ENCODE data around the gene CTDP1.

The CTDP1 gene

DNA sequence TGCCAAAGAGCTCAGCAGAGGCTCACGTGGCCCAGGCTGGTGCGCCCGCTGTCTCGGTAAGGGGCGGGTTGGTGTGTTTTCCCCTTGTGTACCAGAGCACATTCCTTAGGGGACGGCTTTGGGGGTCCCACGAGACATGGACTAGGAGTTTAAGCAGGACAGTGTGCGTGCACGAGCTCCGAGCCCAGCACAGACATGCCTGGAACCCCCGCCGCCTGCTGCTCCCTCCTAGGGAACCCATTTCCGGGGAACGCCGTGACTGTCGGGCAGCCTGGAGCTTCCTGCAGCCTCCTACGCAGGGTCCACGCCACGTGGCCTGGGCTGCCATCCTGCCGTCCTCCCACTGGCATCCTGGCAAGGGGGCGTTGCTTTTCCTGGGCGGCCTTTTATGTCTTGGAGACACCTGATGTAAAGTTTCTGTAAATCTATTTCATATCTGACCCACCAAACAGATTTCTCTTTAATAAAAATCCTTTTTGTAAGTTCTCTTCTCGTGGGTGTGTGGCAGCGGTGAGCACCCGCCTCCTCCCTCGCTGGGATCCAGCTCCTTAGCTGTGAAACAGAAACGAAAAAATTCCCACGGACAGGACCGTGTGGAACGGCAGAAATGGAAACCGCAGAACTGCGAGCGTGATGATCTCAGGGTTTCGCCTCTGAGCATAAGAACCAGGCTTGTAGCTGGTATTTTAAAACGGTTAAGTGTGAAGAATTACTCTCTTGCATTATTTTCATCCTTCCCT is 74.6 kb downstream of the CTDP1 start:
- no peak overlapping the region for H3K4me3 ChIP-seq (ENCODE audit: low read depth, low read length)

DNA sequence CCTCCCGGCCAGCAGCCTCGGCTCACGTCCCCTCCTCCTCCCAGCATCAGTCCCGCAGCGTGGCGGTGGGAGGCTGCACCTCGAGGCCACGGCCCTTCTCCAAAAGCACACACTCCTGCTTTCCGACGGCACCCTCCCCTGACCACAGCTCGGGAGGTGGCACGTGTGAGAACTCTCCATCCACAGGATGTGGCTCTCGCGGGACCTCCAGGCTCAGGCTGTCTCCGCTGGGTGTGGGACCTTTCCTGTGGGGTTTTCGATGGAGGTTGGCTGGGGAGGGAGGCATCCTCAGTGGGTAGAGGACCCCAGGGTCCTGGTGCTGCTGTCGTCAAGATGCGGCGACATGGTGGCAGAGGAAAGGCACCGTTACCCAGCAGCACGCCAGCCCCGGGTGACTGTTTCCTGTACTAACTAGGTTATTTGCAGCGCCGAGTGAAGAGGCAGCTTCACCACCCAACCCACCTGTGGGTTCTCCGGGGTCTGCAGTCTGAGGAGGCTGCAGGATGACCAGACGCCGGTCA is 75.3 kb downstream of the CTDP1 start:
- H3K4me3 ChIP-seq (ENCODE audit: low read depth, low read length) = no peak overlapping the region

DNA sequence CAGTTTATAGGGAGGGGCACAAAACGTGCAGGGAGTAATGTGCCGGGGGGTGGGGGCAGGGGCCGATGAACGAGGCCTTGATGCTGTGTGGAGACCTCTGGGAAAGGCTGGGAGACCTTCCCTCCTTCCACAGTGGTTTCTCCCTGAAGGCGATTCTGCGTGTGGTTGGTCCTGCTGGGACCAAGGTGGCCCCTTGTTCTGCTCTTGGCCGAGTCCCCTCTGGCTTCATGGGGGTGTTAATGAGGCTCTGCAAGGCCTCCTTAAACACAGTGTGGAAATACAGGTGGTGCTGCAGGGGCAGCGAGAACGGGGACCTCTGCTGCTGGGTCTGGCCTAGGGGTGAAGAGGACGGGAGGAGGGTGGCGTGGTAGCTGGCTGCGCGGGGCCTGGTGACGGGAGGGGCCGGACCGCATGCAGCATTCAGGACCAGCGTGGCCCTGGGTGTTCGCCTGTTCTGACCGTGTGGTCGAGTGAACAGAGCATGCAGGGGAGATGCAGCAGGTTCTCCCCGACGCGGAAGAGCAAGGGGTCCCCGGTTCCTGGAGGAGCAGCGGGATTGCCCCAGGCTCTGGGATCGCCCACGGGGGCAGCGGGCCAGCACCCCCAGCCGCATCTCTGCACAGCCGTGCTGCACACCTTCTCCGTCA is 76.0 kb downstream of the CTDP1 start:
- H3K4me3 ChIP-seq (ENCODE audit: low read depth, low read length) = no peak overlapping the region

DNA sequence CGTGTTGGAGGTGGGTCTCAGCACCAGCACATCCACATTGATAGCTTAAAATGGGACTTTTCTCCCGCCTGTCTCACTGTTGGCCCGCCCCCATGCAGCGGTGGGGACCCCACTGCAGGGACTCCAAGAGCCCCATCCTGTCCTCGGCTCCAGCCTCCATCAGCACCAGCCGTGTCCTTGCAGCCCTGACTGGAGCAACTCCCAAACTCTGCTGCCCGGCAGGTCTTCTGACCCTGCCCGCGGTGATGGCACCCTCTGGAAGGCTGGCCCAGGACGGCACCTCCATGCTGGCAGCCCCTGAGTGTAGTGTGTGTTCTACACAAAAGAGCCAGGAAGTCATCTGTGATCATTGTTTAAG is 76.5 kb downstream of the CTDP1 start:
- no peak overlapping the region for H3K4me3 ChIP-seq (ENCODE audit: low read depth, low read length)

DNA sequence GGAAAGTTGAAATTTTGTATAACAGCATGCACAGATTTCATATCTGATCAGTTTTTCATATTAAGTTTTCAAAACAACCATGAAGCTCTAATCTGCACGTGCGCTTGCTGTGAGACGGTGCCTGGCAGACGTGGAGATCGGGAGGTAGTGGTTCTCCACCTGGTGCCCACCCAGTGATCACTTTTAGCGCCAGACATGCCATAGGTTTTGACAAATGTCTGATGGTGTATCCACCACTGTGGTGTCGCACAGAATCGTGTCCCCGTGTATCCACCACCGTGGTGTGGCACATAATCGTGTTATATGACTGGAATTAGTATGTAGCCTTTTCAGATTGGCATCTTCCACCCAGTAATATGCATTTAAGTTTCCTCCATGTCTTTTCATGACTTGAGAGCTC is 77.2 kb downstream of the CTDP1 start:
- no peak overlapping the region for H3K4me3 ChIP-seq (ENCODE audit: low read depth, low read length)

DNA sequence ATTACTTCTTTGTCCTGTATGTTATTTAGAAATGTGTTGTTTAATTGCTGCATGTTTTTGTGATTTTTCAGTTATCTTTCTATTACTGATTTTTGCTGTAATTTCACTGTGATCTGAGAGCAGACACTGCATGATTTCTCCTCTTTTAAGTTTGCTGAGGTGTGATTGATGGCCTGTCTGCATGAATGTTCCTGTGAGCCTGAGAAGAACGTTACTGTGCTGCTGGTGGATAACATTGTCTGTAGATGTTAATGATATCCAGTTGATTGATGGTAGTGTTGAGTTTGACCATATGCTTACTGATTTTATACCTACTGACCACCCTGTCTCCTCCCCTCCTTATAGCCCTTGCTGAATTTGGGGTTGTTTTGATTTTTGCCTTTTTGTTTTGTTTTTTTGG is 80.7 kb downstream of the CTDP1 start:
- H3K4me3 ChIP-seq (ENCODE audit: low read depth, low read length) = no peak overlapping the region

DNA sequence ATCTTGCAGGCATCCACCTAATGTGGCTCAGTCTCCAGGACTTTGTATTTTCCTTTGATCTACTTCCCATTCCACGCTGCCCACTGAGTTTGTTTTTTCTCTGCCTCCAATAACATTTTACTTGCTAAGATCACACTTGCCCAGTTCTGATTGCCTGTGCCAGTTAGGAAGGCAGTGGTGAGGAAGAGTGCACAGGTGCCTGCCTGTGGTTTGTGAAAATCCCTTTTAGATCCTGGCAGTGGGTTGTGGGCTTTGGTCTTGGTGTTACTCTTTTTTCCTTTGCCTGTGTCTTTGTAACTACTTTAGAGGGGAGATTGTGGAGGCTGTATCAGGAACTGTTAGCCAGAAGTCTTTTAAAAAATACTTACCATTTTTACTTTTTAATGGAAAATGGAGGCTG is 81.3 kb downstream of the CTDP1 start:
- H3K4me3 ChIP-seq (ENCODE audit: low read depth, low read length) = no peak overlapping the region

DNA sequence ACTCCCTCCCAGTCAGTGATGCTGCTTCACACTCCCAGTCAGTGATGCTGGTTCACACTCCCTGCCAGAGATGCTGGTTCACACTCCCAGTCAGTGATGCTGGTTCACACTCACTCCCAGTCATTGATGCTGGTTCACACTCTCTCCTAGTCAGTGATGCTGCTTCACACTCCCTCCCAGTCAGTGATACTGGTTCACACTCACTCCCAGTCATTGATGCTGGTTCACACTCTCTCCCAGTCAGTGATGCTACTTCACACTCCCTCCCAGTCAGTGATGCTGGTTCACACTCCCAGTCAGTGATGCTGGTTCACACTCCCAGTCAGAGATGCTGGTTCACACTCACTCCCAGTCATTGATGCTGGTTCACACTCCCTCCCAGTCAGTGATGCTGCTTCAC is 83.8 kb downstream of the CTDP1 start:
- no peak overlapping the region for H3K4me3 ChIP-seq (ENCODE audit: low read depth, low read length)

DNA sequence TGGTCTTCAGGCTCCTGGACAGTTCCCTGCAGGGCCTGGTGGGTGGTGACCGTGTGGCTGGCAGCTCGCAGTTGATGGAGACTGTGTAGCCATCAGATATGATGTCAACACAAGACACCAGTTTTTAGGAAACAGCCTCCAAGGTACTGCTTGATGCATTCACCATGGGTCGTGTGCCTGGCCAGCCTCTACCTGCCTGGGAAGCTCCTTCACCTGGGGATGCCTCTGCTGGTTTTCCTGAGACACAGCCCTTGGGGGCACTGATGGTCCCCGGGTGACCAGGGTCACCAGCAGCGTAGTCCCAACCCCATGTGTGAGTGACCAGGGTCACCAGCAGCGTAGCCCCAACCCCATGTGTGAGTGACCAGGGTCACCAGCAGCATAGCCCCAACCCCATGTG is 84.5 kb downstream of the CTDP1 start:
- H3K4me3 ChIP-seq (ENCODE audit: low read depth, low read length) = no peak overlapping the region

DNA sequence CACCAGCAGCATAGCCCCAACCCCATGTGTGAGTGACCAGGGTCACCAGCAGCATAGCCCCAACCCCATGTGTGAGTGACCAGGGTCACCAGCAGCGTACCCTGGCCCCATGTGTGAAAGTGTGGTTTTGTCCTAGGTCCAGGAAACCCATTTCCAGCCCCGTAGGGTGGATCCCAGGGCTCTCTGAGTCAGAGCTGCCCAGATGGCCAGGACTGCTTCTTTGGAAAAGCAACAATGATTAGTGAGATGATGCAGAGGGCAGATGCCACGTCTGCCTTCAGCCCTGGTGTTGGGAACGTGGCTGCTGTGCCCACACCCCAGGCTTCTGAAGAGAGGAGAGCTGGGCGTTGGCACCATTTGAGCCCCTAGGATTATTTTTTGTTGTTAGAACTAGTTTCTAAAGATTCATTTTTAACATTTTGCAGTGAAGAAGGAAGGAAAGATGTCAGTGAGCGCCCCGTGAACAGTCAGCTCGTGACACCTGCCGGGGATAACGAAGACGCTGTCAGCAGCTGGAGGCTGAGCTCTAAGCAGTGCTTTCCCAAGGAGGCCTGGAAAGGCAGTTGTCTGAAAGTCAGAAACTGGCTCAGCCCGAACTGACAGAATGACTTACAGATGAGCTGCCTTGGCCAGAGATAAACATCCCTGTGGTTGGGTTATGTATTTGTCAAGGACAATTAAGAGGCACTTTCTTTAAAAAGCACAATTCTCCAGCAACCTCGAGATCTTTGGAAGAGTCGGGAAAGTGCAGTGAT is 86.1 kb downstream of the CTDP1 start:
- H3K4me3 ChIP-seq (ENCODE audit: low read depth, low read length) = no peak overlapping the region

DNA sequence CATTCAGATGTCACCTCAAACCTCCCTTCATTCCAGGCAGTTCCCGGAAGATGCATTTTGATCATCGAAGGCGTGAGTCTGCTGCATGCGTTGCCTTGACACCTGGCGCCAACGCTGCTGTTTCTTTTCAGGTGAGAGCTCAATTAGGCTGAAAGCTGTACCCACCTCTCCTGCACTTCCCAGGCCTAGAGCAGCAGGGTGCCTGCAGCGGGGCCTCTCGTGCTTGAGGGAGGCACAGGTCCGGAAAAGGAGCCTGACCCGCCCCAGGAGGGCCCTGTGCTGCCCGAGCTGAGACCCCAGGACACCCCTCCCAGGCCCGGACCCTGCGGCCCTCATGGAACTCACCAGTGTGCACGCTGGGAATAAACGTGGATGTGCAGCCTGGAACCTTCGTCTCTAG is 86.7 kb downstream of the CTDP1 start:
- H3K4me3 ChIP-seq (ENCODE audit: low read depth, low read length) = no peak overlapping the region

DNA sequence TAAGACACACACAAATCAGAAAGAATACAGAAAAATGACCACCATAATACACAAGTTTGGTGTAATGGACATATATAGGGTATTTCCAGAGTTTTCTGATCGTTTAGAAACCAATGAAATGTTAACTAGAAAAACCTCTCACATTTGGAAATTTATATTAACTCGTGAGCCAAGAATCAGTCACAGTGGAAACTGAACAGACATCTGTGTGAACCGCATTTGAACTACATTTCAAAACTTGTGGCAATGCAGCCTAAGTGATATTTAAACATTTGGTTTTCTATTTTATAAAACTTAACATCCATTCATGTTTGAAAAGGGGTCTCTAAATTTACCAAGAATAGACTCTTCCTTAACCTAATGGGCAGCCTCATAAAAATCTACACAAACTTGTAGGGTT is 89.1 kb downstream of the CTDP1 start:
- H3K4me3 ChIP-seq (ENCODE audit: low read depth, low read length) = no peak overlapping the region

DNA sequence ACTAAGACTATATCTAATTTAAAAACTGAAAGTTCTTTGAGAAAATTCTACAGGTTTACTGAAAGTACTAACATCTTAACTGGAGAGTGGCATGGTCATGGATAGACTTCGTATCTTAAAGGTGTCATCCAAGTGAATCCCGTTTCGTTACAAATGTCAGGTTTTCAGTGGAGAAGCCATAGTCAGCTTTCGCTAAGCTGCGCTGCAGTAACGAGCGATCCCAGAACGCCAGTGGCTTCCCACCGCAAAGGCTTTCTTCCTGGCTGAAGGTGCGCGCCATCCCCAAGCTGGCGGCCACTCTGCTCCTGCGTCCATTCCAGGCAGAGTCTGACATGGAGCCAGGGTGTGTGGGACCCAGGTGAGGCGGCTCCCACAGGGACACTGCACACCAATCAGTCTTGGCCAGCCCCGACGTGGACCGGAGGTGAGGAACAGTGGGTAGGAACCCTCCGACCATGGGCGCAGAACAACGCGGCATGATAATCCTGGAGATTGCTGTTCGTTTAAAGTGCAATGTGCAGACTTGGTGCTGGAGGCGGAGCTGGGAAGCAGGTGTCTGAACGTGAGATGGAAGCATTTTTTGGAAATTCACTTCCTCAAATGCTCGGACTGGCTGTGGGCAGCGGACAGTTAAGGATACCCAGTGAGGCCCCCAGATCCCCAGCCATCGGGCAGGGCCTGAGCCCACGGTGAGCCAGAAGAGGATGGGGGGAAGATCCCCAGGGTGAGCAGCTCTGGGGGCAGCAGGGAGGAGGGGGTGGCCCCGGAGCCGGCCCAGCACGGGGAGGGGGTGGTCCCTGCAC is 90.3 kb downstream of the CTDP1 start:
- H3K4me3 ChIP-seq (ENCODE audit: low read depth, low read length) = no peak overlapping the region

DNA sequence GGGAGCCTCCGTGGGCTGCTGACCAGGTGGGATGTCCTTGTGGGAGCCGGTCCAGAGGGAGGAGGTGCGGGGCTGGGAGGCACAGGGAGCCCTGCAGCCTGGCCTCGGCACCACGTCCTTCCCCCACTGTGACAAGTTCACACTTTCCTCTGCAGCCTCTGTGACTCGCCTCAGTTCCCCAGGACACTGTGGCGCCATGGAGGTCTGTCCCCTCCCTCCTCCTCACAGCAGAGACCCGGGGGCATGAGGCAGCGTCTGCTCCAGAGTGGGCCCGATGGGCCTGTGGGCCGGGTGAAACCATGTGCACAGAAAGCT is 90.9 kb downstream of the CTDP1 start:
- H3K4me3 ChIP-seq (ENCODE audit: low read depth, low read length) = no peak overlapping the region

DNA sequence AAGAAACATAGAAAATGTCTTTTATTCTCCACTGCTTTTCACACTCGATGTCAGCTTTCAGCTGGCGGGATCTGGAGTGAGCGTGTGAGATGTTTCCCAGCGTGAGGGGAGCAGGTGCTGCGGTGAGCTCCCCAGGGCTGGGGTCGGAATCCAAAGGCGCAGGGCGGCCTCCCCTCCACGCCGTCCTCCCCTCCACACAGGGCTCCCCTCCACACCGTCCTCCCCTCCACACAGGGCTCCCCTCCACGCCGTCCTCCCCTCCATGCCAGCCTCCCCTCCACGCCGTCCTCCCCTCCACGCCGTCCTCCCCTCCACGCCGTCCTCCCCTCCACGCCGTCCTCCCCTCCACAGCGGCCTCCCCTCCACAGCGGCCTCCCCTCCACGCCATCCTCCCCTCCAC is 91.2 kb downstream of the CTDP1 start:
- no peak overlapping the region for H3K4me3 ChIP-seq (ENCODE audit: low read depth, low read length)

DNA sequence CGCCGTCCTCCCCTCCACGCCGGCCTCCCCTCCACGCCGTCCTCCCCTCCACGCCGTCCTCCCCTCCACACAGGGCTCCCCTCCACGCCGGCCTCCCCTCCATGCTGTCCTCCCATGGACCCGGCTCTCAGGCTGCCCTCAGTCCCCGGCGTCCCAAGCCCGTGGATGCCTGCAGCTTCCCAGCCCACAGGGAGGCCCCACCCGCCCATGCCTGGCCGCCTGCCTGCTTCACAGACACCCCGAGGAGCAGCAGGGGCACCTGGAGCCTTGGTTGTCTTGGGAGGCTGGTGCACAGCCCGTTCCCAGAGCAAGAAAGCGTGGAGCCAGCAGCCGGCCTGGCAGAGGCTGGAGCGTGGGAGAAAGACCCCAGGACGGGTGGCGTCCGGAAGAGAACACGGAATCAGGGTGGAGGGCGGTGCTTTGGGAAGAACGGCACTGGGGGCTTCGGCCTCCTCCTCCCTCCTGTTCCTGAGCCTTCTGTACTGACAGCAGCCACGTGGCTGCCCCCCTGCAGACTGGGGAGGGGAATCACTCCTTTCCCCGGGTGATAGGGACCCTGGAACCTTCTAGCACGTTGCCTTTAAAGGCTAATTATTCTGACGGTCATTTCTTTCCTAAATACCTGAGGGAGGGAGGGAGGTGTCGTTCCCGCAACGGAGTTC is 92.0 kb downstream of the CTDP1 start:
- no peak overlapping the region for H3K4me3 ChIP-seq (ENCODE audit: low read depth, low read length)

DNA sequence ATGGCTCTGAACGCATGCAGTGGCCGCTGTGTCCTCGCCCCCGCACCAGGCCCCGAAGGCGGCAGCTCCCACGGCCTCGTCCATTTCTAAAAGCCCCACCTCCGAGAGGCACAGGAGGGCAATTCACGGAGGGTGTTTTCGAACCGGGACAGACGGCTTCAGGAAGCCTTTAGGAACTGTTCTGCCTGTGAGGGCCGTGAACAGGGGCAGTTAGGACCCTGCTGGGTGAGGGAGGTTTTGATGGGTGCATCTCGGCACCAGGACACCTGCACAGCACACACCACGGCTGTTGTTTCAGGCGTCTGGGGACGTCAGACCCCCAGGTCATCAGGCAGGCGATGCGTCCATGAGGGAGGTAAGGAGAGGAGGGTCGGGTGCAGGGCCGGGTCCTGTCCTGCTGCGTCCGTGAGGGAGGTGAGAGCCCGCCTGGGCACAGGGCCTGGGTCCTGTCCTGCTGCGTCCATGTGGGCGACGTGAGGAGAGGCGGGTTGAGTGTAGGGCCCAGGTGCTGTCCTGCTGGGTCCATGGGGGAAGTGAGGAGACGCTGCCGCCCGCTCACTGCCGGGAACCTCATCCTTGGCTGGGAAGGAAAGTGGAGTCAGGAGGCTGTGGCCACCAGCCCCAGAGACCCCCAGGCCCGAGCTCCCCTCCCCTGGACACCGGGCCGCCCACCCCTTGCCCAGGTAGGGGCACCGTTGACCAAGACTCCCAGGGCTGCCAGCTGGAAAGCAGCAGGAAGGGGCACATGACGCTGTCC is 92.7 kb downstream of the CTDP1 start:
- H3K4me3 ChIP-seq (ENCODE audit: low read depth, low read length) = no peak overlapping the region

DNA sequence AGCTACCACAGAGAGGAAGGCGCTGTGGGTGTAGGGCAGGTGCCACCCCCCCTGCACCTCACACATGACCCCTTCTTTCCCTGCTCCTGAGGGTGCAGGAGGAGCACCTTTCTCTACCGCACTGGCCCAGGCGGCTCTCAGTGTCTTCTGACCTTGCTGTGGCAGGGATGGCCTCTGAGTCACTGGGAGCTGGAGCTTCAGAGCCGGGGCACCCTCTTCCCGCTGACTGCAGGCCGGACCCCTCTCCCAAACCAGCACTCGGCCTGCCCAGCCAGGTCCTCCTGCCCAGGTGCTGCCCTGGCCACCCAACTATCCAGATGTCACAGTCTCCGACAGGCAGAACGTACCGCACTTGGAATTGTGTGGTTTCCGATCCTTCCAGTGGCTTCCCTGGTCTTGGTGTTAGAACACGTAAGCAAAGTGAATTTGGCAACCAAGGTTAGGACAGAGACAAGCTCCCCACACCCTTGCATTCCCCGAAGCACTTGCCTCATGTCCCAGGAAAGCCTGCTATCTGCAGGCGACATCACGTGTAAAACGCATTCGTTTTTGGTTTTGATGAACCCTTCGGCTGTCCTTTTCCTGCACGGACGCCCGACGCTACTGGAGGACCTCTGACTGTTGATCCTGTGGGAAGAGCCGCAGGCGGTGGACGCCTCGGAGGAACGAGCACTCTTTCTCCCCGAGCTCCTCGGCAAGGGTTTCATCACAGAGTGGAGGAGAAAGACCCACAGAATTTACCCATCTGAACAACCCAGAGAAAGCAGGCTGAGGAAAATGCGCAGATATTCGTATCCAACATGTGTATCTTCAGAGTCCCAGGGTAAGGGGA is 93.5 kb downstream of the CTDP1 start:
- no peak overlapping the region for H3K4me3 ChIP-seq (ENCODE audit: low read depth, low read length)

DNA sequence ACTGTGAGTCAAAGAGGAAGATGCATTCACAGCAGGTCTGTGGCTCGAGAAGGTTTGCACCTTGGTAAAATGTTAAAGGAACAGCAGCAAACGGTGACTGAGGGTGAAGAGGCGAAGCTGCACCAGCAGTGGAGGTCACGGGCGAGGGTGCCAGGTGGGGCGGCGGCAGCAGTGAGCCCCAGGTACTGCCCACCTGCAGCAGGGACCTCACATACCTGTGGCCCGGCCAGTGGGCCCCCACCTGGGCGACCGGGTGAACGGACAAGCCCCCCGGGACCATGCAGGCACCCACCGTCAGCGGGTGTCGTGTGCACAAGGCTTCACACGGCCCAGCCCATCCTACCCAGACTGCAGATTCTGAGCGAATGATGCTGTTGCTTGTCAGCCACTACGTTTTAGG is 94.5 kb downstream of the CTDP1 start:
- H3K4me3 ChIP-seq (ENCODE audit: low read depth, low read length) = no peak overlapping the region

All from iPS-11a (cell line).